Endothelial cell of umbilical vein (primary cell): ENCODE data around the gene TLCD2.

Experiments
- POLR2A ChIP-seq: IDR thresholded peaks from 2 replicates; pipeline ENCODE4 v1.6.1; 2012; ENCODE audit warnings: low read depth, mild to moderate bottlenecking, control low read depth, low read length
- POLR2AphosphoS5 ChIP-seq: IDR thresholded peaks from 2 replicates; pipeline ENCODE4 v1.6.1; 2012; ENCODE audit warnings: low read depth, mild to moderate bottlenecking, control low read depth, low read length, moderate library complexity; ENCODE audit not compliant: insufficient read depth
- TF ChIP-seq, protein P1 (sequence below), 2 donors: IDR thresholded peaks; 1 replicate in 1 of 2; 2 replicates in 1 of 2; pipeline ENCODE4 v1.5.1; 2011; ENCODE audit warnings: low read length in 2 of 2, mild to moderate bottlenecking in 2 of 2, moderate library complexity in 2 of 2, control low read depth in 1 of 2, inconsistent platforms in 1 of 2, low read depth in 1 of 2; ENCODE audit not compliant: insufficient read depth in 1 of 2; ENCODE audit errors: extremely low read depth in 1 of 2
- TF ChIP-seq, protein P2 (sequence below): IDR thresholded peaks from 2 replicates; pipeline ENCODE4 v1.6.1; 2011; ENCODE audit not compliant: insufficient read depth, insufficient read length

DNA sequence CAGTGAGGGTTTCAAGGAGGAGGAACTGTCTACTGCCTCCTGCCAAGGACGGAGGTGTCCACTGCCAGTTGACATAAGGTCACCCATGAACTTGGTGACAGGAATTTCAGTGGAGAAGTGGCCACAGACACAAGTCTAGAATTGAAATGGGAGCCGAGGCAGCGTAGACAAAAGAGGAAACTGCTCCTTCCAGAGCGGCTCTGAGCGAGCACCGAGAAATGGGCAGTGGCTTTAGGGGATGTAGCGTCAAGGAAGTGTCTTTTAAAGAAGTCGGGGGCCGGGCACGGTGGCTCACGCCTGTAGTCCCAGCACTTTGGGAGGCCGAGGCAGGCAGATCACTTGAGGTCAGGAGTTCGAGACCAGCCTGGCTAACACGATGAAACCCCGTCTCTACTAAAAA, 48.6 kb upstream of the TLCD2 start:
- TF ChIP-seq, protein P1, sequence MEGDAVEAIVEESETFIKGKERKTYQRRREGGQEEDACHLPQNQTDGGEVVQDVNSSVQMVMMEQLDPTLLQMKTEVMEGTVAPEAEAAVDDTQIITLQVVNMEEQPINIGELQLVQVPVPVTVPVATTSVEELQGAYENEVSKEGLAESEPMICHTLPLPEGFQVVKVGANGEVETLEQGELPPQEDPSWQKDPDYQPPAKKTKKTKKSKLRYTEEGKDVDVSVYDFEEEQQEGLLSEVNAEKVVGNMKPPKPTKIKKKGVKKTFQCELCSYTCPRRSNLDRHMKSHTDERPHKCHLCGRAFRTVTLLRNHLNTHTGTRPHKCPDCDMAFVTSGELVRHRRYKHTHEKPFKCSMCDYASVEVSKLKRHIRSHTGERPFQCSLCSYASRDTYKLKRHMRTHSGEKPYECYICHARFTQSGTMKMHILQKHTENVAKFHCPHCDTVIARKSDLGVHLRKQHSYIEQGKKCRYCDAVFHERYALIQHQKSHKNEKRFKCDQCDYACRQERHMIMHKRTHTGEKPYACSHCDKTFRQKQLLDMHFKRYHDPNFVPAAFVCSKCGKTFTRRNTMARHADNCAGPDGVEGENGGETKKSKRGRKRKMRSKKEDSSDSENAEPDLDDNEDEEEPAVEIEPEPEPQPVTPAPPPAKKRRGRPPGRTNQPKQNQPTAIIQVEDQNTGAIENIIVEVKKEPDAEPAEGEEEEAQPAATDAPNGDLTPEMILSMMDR (IDR thresholded peaks at IDR 0.05; ENCODE audit: extremely low read depth in 1 of 2, insufficient read depth in 1 of 2, low read depth in 1 of 2, low read length in 2 of 2) = no peak
- TF ChIP-seq POLR2AphosphoS5 = no peak
- no peak for TF ChIP-seq POLR2A
- TF ChIP-seq, protein P2, sequence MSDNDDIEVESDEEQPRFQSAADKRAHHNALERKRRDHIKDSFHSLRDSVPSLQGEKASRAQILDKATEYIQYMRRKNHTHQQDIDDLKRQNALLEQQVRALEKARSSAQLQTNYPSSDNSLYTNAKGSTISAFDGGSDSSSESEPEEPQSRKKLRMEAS = no peak
